ENCODE results near the gene PRDM15. TPM values are rescaled to one million over a fixed set of nuclear protein-coding genes. Genes with fewer than 3 reads are reported as not detected.
A peak's percentile ranks its signal among the peaks of the same experiment; 100 is the strongest.

The PRDM15 gene
- total RNA-seq, 1 experiment from 2014 or later = 3.3 TPM

DNA sequence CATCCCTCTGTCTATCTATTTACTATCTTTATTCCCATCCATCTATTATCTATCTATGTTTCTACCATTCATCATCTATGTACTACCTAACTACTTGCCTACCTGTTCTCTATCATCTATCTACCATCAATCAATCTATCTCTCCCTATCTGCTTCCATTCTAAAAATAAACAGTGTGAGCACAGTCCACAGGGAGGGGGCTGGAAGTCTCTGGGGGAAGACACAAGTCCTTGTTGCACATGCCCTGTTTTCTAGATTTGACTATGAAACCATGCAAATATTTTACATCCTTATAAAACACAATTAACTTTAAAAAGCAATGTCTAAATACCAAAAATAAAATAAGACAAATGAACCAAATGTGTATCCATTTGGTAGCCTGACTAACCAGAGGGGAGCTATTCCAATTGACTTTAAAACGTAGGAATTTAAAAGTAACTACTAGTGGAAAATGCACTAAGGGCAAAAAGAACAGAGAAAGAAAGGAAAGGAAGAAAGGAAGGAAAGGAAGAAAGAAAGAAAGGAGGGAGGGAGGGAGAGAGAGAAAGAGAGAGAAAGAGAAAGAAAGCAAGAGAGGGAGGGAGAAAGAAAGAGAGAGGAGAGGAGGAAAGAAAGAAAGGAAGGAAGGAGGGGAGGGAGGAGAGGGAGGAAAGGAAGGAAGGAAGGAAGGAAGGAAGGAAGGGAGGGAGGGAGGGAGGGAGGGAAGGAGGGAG is 98.7 kb downstream of the PRDM15 start:
- DNase-seq (ENCODE audit: low read depth) = no peak

DNA sequence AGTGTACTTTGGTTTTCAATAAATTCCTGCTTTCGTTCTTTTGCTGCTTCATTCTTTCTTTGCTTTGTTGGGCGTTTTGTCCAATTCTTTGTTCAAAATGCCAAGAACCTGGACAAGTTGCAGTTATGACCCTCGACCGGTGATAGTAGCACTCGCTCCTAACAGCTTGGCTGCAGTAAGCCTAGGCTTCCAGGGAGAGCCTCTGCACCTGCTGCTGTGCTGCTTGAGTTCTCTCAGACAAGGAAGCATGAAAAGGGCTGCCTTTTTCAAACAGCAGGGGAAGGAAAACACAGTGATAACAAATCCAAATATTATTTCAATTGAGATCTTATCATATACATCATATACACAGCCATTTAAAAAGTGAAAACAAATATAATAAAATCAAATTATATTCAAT is 99.5 kb downstream of the PRDM15 start:
- no peak for DNase-seq (ENCODE audit: low read depth)

DNA sequence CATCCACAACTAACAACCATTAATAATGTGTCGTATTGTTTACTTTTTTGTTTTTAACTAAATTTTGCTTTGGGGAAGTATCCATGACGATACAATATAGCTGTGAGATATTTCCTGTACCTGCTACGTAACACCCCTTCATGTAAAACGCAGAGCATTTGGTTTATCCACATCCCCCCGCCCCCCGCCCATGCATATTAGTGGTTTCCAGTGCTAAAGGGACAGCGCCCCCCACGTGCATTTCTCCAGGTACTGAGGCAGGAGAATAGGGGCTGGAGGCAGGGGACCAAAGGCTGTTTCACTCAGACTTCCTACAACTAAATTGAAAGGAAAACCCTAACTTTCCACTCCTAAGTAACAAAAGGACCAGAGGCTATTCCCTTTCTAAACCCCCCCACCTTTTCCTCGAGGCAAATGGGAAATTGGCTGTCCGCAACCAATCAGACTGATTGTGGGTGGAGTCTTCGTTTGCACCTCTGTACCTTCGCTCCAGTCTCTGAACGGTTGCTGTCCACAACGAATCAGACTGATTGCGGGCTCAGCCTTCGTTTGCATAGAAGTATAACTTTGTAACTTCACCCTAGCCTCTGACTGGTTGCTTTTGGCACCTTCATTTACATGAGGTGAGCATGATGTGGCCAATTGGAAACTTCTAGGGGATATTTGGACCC is 100.1 kb downstream of the PRDM15 start:
- no peak for DNase-seq (ENCODE audit: low read depth)

DNA sequence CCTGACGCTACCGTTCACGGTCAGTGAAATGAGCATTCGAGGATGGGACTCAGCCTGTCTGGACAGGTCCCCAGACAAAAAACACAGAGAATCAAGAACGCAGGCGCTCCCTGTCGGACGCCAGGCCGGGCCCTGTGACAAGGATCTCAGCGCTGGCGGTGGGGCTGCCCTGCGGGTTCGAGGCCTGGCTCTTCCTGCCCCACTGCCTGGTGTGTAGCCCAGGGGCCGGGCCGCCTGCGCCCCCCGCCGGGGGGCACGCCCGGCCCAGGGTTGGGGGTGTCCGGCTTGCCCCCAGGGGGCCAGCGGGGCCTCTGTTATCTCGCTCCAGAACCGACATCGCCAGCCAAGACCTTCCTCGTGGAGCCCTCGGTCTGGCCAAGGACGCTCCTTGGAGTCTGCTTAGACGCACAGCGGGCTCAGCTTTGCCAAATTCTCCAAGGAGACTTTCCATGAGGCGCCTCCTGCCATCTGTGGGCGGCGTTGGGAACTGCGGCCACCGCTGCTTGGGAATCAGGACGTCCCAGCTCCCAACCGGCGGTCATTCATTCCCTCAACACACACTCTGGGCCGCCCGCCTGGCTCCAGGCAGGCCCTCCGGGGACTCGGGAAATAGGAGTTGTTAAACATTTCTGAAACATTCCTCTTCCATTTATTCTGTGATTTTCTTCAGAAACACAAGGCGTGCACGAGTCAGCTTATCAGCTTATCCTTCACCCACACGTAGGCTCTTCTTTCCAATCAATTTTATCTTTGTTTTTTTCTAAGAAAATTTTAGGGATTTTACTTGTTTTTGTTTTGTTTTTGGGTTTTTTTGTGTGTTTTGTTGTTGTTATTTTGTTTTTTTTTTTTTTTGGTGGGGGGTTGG is 101.0 kb downstream of the PRDM15 start:
- peak; percentile 92 for DNase-seq (ENCODE audit: low read depth)

DNA sequence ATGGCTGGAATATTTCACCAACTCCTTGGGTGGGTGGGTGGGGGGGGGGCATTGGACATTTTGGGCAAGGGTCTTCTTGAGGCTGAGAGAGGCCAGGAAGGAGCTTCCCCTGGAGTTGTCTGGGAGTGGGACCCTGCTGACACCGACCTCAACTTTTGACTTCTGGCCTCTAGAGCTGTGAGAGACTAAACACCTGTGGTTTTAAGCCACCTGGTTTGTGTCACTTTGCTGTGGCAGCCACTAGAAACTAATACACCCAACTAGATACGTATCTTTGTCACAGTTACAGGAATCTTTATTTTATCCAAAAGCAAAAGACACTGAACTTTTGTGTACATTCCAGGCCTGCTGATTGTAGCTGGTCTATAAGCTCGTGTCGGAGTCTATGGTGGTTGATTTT is 102.4 kb downstream of the PRDM15 start:
- no peak for DNase-seq (ENCODE audit: low read depth)

DNA sequence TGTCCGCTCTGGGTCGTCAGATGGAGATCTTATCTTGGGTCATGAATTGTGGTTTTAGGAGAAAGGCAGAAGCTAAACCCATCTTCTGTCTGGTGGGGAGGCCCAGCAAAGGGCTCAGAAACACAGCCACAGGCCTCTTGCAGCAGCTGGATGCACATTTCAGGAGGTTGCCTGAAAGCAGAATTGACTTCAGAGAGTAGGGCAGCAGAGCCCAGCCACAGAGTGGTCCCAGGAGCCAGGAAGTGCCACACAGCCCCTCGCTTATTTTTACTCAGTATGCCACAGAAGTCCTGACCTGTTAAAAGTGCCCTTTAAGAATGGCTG is 104.0 kb downstream of the PRDM15 start:
- DNase-seq (ENCODE audit: low read depth) = no peak

DNA sequence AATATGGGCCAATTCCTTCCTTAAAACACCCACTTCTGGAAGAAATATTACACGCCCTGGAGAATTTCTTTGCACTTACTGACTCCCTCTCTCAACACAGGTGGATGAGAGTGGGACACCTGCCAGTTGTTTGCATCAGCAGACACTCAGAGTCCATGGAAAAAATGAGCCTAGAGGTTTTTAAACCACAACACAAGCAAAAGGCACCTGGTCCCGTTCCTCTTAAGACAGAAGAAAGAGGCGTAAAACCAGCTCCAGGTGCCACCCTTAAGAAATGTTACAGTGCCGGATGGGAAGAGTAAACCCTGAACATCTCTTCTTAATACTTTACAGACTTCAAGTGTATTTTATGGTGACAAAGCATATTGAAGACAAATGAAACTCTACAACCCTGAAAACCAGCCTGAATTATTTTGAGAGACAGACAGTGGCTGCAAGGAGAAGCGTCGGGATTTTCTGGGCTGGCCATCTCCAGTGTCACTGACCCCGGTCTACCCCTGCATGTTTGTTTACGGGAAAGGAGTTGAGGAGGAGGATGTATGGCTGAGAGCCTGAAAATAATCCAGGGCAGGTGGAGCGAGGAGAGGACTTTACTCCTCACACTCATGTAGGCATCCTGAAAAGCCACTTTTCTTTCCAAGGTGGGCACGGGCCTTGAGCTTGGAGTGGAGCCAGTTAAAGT is 104.5 kb downstream of the PRDM15 start:
- no peak for DNase-seq (ENCODE audit: low read depth)

DNA sequence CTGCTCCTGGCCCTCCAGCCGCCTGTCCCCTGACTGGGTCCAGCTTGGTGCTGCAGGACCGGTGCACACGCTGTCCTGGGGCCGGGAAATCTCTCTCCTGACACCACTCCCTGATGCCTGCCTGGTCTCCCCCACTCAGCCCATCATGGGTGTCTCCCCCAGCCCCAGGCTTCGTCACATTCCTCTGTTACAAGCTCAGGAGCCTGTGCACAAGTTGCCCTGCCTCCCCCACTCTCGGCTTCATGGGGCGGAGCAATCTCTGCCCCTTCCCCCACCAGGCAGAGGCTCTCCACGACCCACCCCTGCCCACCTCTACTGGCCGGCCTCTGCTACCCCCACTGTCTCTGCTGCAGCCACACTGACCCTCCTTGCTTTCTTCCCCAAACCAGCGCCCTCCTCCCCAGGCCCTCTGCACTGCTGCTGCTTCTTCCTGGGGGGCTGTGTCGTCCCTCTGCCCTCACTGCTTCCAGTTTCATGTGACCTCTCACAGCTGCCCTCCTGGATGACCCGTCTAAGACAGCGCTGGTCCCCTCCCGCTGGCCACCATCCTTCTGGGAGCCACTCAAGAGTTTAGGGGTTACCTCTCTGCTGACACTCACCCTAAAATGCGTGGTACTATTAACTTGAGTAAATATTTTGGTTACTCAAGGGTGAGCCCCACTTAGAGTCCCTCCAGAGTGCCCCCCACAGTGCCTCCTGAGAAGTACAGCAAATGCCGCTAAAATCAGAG is 106.6 kb downstream of the PRDM15 start:
- no peak for DNase-seq (ENCODE audit: low read depth)

DNA sequence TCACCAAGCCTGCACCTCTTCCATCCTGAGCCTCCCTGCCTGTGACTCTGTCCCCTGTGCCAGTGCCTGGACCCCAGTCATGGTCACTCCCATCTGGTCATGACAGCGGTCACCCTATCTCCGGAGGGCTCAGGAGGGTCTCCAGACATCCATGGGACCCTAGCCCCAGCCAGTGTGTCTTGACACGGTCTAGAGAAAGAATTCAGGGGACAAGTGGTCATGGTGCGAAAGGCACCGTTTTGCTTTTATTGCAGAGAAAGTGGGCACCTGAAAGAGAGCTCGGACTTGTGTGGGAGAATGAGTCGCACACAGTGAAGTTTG is 107.6 kb downstream of the PRDM15 start:
- DNase-seq (ENCODE audit: low read depth) = no peak

DNA sequence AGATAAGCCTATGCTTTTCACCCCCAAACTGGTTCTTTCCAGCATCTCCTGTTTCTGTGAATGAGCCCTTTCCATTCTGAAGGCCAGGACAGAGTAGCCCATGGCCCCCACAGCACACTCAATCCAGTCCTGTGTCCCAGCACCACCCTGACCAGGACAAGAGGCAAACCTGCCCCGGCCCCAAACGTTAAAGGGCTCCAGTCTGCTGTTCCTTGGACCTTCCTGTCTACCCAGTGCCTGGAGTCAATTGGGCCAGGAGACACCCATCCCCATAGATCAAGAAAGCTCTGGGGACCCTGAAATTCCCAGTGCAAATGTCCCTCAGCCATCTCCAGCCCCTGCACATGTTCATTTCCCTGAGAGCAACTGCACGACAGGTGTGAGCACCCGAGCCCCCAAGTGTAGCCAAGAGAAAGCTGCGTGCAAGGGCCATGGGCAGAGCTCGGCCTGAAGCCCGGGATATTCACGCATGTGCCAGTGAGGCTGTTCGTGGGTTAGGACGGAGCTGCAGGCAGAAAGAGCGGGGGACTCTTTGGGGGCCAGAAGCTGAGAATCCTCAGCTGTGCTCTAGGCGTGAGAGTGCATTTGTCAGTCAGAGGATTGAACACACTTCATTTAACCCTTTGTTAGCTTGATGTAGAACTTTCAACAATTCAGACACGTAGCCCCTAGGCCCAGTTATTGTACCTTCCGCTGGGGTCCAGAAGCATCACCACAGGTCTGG is 108.1 kb downstream of the PRDM15 start:
- no peak for DNase-seq (ENCODE audit: low read depth)

DNA sequence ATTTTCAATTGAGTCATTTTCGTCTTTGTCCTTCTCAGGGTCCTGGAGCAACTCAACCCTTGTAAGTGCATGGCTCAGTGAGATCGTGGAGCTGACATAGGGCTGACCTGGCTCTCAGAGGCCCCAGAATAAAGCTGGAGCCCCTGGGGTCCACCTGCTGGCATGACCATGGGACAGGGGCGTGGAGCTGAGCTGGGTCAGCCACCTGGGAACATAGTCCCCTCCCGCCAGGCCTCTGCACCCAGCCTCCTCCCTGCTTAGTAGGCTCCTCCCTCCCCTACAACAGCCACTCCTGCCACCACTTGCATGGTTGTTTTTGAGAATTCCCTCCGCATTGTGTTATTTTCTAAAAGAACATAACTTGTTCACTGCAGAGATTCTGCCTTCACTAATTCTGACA is 109.2 kb downstream of the PRDM15 start:
- DNase-seq (ENCODE audit: low read depth) = no peak

DNA sequence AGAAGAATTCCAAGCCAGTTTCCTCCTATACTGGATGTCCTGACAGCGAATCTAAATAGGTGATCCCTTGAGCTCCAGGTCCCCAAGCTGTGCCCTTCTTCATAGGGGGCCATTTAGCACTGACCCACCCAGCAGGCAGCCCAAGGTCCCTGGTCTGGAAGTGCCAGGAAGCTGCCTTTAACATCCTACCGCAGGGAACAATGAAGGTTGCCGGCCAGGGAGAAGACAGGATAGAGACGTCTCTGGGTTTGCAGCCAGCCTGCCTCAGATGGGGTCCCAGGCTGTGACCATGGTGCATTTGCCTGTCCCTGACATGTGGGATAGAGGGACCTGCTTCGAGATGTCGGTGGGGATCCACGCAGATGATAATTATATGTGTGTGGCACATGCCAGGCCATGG is 109.6 kb downstream of the PRDM15 start:
- no peak for DNase-seq (ENCODE audit: low read depth)

DNA sequence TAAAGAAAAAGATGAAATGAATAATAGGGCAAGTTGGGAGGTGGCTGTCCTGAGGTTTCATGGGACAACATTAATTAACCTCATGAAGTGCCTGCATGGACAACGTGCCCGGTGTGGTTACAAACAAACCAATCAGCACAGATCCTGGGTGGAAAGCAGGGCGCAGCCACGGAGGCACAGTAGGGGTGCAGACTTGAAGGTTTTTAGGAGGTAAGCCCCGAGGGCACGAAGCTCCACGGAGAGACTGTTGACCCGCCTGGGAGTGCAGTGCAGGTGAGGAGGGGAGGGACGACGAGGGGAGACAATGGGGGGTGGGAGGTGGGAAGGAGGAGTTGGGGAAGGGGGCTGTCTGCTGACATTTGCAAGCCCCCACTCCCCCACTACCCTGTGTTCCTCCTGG is 110.0 kb downstream of the PRDM15 start:
- no peak for DNase-seq (ENCODE audit: low read depth)

DNA sequence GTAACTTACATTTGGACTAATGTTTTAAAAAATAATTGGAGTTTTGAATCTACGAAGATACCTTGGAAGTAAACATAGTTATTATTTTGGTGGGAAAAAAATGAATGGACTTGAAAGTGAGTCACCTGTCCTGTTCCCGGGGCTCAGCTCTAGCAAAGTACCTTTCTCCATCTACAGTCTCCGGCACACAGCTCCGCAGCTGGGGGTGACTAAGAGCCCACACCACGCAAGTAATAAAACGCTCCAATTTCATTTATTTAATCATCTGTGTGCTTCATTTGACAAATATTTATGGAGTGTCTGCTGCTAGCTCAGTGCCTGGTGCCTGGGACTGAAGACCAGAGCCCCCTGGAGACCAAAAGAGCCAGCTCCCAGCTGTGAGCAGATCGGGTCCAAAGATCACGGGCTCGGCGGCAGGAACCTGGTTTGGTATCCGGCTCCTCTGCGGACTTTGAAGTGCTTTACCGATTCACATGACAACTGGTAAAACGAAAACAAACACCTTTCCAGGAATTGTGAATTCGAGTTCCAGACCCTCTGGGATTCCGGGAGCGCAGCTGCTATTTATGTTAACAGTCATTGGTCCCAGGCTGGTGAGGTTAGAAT is 110.6 kb downstream of the PRDM15 start:
- peak; percentile 94 for DNase-seq (ENCODE audit: low read depth)

DNA sequence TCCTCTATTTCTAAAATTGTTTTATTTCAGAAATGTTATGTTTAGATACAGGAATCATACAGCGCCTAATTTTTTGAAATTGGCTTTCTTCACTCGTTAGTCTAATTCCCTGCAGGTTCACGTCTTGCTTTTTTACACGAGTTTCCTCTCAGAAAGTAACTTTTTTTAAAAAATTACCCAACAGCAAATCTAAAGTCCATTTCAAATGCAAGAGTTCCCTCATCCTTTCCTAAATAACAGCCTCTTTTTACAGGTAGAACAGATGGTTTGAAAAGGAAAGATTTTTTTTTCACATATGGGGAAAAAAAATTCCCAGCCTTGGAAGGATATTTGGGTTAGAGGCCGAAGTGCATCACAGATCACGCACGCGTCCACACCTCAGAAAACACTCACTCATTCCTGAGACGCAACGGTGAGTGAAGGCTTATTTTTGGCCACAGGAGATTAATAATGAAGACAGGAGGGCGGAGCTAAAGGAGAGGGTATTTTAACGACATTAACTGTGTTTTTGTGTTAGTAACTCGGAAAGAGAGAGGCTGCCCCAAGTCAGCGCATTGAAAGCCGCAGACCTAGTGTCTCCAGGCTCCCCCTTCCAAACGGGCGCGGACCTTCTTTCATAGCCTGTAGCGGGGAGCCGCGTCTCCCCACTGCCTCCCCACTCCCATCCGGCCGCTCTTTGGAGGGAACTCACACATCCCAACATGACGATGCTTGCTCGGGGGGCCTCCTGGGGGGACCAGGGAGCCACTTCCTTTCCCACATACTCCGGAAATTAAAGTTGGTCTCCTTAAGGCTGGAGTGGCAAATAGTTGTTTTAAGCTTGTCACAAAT is 111.3 kb downstream of the PRDM15 start:
- peak; percentile 92 for DNase-seq (ENCODE audit: low read depth)

DNA sequence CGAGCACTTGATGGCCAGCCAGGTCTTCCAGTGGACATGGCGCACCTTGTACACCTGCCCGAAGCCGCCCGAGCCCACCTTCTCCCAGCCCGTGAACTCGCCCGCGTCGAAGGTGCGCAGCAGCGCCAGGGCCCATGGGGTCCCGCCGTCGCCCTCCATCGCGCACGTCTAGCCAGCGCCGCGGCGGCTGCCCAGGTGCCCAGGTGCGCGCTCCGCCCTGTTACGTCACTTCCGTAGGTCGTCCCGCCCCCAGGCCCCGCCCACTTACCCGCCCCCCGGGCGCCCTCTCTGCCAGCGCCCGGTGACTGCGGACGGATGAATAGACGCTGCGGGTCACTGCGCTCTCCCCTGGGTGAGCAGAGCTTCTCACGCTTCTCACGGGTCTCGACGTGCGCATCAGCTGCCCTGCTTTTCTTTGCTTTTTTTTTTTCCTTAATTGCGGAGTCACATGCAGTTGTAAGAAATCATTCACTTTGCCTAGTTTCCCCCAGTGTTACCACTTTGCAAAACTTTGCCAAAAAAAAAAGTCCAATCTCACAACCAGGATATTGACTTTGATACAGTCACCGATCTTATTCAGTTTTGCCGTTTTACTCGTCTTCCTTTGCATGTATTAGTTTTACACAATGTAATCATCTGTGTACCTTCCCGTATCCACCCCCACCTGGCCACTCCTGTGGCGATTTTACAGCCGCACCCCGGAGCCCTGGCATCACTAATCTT is 112.1 kb downstream of the PRDM15 start, which contains the start of gene RIPK4:
RIPK4 (minus strand) TSS at position 170 of the 723 bp plus-strand sequence; CDS start at position 159, 11 bp downstream.
- peak; percentile 95 for DNase-seq (ENCODE audit: low read depth)

DNA sequence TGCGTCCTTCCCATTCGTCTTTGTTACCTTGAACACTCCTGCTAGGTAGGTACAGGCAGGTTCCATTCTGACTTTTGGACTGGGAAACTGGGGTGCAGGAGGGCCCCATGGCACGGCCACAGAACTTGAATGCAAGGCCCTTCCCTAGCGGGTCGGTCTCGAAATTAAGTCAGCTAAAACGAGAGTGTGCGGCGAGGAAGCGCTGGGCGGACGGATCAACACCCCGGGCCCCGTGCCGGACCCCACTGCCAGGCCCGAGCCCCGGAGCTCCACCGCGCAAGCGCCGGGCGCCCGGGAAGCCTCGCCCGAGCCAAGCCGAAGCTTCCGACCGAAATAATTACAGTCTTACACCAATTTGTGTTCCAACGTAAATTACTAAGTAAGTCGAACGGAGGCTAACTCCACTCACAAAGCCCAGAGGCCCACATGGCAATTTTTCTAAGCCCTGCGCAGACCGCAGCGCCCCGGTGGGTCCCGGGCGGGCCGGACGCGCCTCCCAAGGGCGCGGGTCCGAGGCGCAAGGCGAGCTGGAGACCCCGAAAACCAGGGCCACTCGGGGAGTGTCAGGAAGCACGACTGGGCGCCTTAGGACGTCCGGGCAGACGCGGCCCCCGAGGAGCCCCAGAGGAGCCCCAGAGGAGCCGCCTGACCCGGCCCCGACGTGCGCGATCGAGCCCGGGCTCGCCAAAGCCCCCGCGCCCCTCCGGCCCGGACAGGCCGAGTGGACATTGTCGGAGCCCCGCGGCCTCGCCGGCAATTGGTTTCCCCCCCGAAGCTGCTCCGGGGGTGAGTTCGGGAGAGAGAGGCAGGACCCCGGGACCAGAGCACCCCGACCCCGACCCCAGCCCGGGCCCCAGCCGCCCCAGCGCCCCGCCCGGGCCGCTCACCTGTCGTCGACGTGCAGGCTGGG is 112.9 kb downstream of the PRDM15 start:
- DNase-seq (ENCODE audit: low read depth) = no peak

DNA sequence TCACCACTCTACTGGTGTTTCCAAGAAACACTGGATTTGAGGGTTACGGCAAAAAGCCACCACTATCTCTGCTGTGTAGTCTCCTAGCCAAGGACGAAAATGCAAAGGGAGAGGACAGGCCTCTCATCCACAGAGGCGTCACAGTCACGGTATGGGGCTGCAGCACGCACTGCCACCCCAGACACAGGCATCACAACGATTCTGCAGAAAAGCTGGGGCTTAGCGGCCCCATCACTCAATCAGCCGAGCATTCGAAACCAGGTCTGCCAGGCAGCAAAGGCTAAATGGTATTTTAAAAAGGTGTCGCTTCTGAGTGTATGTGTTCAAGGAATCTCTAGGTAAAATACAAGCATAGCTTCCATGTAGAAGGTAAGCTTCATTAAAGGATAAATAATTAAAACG is 113.7 kb downstream of the PRDM15 start:
- DNase-seq (ENCODE audit: low read depth) = no peak
